Rectal smooth muscle tissue (tissue), 1 donor: ENCODE measurements around the gene CBFA2T2.
"Not testable (repeated sequence)": the region's sequence is repeated elsewhere in the genome, so short reads cannot be mapped to it uniquely, and the experiment has no call there.

Experiments
- H3K27ac ChIP-seq: one replicate; pipeline ENCODE4 v1.7.0; 2013; ENCODE audit warnings: low read depth, low read length, inconsistent platforms
- H3K27me3 ChIP-seq: one replicate; pipeline ENCODE4 v1.7.0; 2013; ENCODE audit warnings: low read length; ENCODE audit not compliant: control insufficient read depth, insufficient read depth
- H3K36me3 ChIP-seq: one replicate; pipeline ENCODE4 v1.7.0; 2013; ENCODE audit warnings: low read length; ENCODE audit not compliant: control insufficient read depth, insufficient read depth
- H3K4me1 ChIP-seq: one replicate; pipeline ENCODE4 v1.7.0; 2013; ENCODE audit warnings: low read length; ENCODE audit not compliant: control insufficient read depth, insufficient read depth
- H3K4me3 ChIP-seq: one replicate; pipeline ENCODE4 v1.7.0; 2013; ENCODE audit warnings: low read length
- H3K9ac ChIP-seq: one replicate; pipeline ENCODE4 v1.7.0; 2013; ENCODE audit warnings: low read length

Gene CBFA2T2

DNA sequence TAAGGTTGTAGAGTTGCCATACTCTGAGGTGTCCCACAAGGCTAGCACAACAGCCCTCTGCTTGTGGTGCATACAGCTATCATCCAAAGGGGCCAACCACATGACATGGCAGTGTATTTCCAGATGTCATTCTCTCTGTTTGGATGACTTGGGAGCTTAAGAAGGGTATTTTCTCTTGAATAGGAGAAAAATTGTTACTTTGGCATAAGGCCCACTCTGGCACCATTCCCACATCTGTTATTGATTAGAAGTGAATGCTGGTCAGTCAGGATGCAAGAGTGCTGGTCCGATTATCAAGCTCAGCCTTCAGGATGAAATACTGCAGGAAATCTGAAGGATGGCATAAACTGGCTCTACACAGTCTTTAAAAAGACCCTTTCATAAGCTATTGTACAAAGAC lies 88.6 kb downstream of the CBFA2T2 start:
- H3K27ac ChIP-seq, result no peak overlapping the region
- no peak overlapping the region for H3K9ac ChIP-seq
- no peak overlapping the region for H3K4me3 ChIP-seq
- H3K36me3 ChIP-seq, result no peaks in the 10 kb centered on the region
- H3K27me3 ChIP-seq, result no peaks in the 10 kb centered on the region
- H3K4me1 ChIP-seq, result peaks cover 6% of the 10 kb centered on the region

DNA sequence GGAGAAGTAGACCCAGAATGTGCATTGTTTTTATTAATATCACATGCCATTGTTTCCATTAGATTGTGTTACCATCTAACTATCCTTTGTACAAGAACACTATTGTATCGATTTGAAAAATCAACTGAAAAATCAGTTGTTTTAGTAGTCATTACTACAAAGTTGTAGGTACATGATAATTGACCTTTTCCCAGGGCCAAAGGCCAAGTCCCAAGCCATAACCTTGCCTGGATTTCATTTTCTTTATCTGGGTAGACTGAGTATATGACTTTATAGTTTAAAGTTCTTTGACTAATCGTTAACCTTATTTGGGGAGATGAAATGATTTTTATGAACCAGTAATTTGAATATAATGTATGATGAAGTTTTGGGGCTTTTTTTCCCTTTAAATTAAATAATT lies 93.2 kb downstream of the CBFA2T2 start:
- no peak overlapping the region for H3K27ac ChIP-seq
- no peak overlapping the region for H3K4me3 ChIP-seq
- no peaks in the 10 kb centered on the region for H3K4me1 ChIP-seq
- no peaks in the 10 kb centered on the region for H3K36me3 ChIP-seq
- no peaks in the 10 kb centered on the region for H3K27me3 ChIP-seq
- no peak overlapping the region for H3K9ac ChIP-seq

DNA sequence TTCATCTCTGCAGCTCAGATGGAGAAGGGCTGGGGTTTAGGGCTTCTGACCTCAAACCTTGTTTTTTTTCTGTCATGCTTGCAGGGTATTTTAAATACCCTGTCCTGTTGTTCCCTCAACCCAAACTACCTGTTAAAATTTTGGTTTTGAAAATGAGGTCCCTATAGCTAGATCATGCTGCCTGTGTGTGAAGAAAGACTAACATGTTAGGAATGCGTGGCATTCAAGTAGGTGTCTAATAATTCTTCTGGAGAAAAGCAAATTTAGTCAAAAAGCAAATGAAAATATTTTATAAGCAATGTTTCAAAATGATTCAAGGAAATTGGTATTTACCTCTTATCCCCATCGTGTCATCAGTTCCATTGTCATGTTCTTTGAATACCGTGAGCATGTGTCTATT lies 95.1 kb downstream of the CBFA2T2 start:
- Histone ChIP-seq H3K4me3 (no peak overlapping the region), H3K27ac (no peak overlapping the region), H3K36me3 (no peaks in the 10 kb centered on the region), H3K27me3 (no peaks in the 10 kb centered on the region), H3K9ac (no peak overlapping the region), H3K4me1 (no peaks in the 10 kb centered on the region)

DNA sequence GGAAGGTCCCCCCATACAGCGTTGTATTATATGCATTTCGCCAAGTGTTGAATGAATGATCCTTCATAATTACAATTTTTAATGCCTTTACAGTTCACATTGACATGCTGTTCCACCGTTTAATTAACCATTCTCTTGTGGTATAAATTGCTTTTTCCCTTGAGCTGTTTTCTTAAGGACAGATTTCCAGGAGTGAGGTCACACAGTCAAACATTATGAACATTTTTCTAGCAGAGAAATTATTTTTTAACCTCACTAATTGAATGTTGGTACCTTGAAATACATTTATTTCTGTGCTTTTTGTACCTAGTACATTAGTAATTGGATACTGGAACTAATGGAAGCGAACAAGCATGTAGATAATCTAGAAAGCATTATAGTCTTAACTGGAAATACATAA lies 95.5 kb downstream of the CBFA2T2 start:
- no peak overlapping the region for H3K9ac ChIP-seq
- H3K4me3 ChIP-seq, result no peak overlapping the region
- no peak overlapping the region for H3K27ac ChIP-seq
- H3K27me3 ChIP-seq, result no peaks in the 10 kb centered on the region
- H3K4me1 ChIP-seq, result no peaks in the 10 kb centered on the region
- no peaks in the 10 kb centered on the region for H3K36me3 ChIP-seq

DNA sequence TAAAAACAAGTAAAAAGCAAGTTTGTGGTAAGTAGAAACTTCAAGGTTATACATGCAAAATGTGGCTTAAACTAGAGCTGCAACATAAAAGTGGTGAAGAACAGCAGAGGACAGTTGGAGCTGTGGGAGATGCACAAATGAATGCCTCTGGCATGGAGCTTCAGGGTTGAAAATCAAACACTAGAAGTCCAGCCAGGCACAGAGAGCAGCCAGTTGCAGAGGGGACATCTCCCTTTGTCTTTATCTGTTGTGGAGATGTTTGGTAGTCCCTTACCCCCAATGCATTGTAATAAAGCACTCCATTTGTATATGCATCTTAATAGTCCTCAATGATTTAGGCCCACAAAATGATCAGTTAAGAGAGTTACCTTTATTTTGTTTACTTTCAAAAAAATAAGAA lies 99.2 kb downstream of the CBFA2T2 start:
- no peaks in the 10 kb centered on the region for H3K36me3 ChIP-seq
- H3K4me1 ChIP-seq, result peaks cover 6% of the 10 kb centered on the region
- no peak overlapping the region for H3K4me3 ChIP-seq
- no peaks in the 10 kb centered on the region for H3K27me3 ChIP-seq
- H3K27ac ChIP-seq, result no peak overlapping the region
- H3K9ac ChIP-seq, result no peak overlapping the region

DNA sequence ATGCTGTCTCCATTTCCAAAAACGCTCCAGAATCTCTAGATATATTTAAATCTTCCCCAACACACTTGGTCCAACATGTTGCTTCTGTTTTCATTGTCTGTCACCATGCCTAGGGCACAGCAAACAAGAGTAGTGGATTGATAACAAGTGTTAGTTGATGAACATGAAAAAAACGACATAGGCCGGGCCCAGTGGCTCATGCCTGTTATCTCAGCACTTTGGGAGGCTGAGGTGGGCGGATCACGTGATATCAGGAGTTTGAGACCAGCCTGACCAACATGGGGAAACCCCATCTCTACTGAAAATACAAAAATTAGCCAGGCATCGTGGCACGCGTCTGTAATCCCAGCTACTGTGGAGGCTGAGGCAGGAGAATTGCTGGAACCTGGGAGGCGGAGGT lies 102.0 kb downstream of the CBFA2T2 start:
- not testable (repeated sequence) for H3K36me3 ChIP-seq, H3K4me1 ChIP-seq, H3K4me3 ChIP-seq, H3K27ac ChIP-seq, H3K27me3 ChIP-seq, H3K9ac ChIP-seq

DNA sequence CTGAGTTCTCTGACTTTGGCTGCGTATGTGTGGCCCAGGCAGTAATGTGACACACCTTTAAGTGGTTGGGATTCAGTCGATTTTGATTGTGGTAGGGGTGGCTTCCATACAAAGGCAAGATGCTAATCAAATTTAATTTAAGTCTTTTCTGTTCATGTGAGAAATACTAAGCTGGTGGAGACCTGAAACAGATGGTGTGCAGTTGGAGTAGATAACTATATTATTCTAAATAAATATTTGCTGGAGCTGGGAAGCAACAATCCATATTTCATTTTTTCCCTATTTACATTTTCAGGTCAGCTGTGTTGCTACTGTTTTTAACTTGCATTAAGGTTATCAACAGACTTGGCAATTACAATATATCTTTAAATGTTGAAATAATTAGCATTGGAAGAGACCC lies 104.8 kb downstream of the CBFA2T2 start:
- no peak overlapping the region for H3K27ac ChIP-seq
- no peaks in the 10 kb centered on the region for H3K36me3 ChIP-seq
- peaks cover 6% of the 10 kb centered on the region for H3K4me1 ChIP-seq
- no peaks in the 10 kb centered on the region for H3K27me3 ChIP-seq
- no peak overlapping the region for H3K4me3 ChIP-seq
- no peak overlapping the region for H3K9ac ChIP-seq

DNA sequence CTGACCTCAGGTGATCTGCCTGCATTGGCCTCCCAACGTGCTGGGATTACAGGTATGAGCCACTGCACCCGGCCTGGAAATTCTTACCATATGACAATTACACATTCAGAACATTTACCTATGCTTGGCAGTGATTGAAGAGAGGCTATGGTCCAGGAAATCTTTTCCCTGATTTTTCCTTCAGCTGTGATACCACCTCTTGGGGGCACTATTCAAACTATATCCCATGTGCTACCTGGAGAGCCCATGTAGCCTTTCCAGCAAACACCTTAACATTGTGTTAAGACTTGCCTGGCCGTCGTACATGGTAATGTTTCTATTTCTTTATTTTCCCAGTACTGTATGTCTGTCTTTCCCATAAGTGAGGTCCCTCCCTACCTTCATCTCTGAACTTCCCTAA lies 110.5 kb downstream of the CBFA2T2 start:
- Histone ChIP-seq H3K9ac (no peak overlapping the region), H3K36me3 (peaks cover 2% of the 10 kb centered on the region)

DNA sequence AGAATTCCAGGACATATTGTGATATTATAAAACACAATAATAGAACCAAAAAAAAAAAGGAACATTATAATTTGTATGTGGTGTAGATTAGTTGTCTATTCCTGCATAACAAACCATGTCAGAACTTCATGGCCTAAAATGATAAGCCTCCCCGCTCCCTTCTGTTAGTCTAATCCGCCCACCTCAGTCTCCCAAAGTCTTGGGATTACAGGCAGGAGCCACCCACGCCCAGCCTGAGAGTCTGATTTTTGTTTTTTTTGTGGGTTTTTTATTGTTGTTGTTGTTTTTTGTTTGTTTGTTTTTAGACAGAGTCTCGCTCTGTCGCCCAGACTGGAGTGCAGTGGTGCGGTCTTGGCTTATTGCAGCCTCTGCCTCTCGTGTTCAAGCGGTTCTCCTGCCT lies 111.1 kb downstream of the CBFA2T2 start:
- Histone ChIP-seq H3K4me3 (no peak overlapping the region), H3K27ac (no peak overlapping the region), H3K9ac (no peak overlapping the region), H3K4me1 (peaks cover 9% of the 10 kb centered on the region), H3K27me3 (no peaks in the 10 kb centered on the region), H3K36me3 (peaks cover 2% of the 10 kb centered on the region)

More for the DNA sequence above, 110.5 kb downstream of the CBFA2T2 start:
- Histone ChIP-seq H3K27me3 (no peaks in the 10 kb centered on the region), H3K27ac (no peak overlapping the region), H3K4me1 (peaks cover 9% of the 10 kb centered on the region), H3K4me3 (no peak overlapping the region)

DNA sequence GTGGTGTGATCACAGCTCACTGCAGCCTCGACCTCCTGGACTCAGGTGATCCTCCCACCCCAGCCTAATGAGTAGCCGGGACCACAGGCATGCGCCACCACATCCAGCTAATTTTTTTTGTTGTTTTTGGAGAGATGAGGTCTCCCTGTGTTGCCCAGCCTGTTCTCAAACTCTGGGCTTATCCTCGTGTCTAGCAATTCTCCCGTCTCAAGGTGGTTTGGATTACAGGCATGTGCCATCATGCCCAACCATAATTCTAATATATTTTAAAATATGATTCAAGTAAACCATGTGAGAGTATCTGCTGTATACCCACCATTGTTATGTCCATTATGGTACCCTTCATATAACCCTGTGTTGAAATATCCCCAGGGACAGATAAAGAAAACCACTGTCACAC lies 112.0 kb downstream of the CBFA2T2 start:
- Histone ChIP-seq H3K4me3 (no peak overlapping the region), H3K27me3 (no peaks in the 10 kb centered on the region), H3K36me3 (peaks cover 2% of the 10 kb centered on the region), H3K27ac (no peak overlapping the region), H3K4me1 (peaks cover 9% of the 10 kb centered on the region), H3K9ac (no peak overlapping the region)

DNA sequence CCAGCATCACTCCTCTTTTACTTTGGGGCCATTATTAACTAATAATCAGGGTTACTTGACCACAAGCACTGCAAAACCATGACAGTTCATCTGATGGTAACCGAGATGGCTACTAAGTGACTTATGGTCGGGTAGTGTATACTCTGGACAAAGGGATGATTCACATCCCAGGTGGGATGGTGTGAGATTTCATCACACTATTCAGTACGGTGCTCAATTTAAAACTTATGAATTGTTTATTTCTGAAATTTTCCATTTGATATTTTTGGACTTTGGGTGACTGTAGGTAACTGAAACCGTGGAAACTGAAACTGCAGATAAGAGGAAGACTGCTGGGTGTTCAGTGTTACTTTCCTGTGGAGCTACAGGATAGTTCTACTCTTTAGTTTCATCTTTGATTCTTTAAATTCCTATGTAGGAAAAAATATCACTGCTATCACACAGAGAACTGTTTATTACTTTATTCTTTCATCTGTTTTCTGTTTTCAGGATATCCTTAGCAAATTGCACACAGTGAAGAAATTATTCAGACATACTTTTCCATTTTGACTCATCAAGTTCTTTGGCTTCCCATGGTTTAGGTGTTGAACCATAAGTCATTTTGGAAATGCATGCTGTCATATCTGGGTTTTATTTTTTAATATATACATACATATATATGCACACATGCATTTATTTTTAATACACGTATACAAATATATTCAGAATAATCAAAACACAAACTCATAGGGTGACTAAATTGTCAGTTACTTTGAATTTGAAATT lies 113.1 kb downstream of the CBFA2T2 start:
- Histone ChIP-seq H3K27me3 (no peaks in the 10 kb centered on the region), H3K9ac (no peak overlapping the region), H3K36me3 (peaks cover 2% of the 10 kb centered on the region), H3K4me3 (no peak overlapping the region), H3K4me1 (peaks cover 9% of the 10 kb centered on the region), H3K27ac (no peak overlapping the region)

DNA sequence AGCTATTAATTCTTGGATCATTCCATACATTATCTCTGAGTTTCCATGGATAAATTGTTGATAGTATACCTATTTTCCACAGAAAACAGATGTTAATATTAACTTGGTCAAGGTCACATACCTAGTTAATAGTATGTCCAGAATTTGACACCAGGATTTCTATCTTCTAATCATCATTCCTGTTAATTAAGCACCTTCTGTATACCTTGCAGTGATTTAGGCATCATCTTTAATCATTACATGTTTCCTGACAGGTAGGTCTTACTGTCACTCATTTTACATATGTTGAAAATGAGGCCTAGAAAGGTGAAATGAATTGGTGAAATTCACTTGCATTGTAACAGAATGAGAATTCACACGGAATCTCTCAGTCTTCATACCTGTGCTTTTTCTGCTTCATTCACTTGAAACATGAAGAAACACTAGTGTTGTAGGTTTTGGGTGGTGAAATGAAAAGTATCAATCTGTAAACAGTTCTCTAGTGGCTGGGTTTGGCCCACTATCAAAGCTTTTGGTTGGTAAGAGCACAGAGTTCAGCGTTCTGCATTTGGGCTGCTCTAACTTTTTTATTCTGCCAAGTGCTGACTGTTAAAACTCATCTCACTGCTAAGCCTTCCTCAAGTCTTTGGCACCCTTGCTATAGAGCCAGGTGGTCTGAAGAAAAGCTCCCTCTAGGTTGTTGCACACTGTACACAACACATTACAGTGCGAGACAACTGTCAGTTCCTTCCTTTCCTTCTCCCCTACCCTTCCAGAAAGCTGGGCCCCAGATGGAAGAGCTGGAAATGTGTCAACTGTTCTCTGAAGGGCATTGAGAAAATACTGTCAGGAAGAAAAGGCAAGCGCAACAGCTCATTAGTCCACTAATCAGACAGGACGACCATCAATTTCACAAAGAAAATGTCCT lies 114.4 kb downstream of the CBFA2T2 start:
- peak overlapping the region; percentile 16 for H3K27ac ChIP-seq
- no peak overlapping the region for H3K4me3 ChIP-seq
- H3K27me3 ChIP-seq, result no peaks in the 10 kb centered on the region
- peaks cover 12% of the 10 kb centered on the region for H3K4me1 ChIP-seq
- peaks cover 2% of the 10 kb centered on the region for H3K36me3 ChIP-seq
- H3K9ac ChIP-seq, result no peak overlapping the region
